NCI-H345 treated with DMSO at 0.1 percent for 48 hours (cell line): Measurements from ENCODE around the gene ZNF625.
"Not testable (repeated sequence)": the region's sequence is repeated elsewhere in the genome, so short reads cannot be mapped to it uniquely, and the experiment has no call there.

Source experiments
- DNase-seq: peaks from one replicate; lab custom pipeline; 2025; ENCODE audit not compliant: unreplicated experiment; lab: John Stamatoyannopoulos, UW

ZNF625 gene

GRCh38 chr19:12139269-12139668 is 17.3 kb downstream of the ZNF625 start:
- no peak for DNase-seq

GRCh38 chr19:12137221-12137940 is 19.2 kb downstream of the ZNF625 start:
- DNase-seq: no peak

DNA sequence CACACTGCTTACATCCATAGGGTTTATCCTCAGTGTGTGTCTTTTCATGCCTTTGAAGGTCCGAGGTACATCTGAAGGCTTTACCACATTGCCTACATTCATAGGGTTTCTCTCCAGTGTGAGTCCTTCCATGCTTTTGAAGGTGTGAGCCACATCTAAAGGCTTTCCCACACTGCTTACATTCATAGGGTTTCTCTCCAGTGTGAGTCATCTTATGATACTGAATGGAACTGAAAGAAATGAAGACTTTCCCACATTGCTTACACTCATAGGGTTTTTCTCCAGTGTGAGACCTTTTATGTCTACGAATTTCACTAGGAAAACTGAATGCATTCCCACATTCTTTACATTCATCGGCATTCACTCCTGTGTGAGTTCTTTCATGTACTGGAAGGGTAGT is 23.5 kb downstream of the ZNF625 start:
- no peak for DNase-seq

DNA sequence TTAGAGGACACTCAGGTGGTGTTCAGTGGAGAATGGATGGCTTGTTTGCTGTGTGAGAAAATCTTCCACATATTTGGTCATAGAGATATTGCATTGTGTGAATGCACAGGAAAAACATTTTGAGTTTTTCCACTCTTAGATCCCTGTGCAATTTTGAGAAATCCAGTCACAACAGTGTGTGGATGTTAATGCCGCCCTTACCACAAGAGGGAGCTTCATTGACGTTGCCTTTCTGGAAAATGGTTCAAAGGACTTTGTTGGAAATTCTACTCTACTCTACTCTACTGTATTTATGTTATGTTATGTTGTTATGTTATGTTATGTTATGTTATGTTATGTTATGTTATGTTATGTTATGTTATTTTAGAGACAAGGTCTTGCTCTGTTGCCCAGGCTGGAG is 29.8 kb downstream of the ZNF625 start:
- no peak for DNase-seq

DNA sequence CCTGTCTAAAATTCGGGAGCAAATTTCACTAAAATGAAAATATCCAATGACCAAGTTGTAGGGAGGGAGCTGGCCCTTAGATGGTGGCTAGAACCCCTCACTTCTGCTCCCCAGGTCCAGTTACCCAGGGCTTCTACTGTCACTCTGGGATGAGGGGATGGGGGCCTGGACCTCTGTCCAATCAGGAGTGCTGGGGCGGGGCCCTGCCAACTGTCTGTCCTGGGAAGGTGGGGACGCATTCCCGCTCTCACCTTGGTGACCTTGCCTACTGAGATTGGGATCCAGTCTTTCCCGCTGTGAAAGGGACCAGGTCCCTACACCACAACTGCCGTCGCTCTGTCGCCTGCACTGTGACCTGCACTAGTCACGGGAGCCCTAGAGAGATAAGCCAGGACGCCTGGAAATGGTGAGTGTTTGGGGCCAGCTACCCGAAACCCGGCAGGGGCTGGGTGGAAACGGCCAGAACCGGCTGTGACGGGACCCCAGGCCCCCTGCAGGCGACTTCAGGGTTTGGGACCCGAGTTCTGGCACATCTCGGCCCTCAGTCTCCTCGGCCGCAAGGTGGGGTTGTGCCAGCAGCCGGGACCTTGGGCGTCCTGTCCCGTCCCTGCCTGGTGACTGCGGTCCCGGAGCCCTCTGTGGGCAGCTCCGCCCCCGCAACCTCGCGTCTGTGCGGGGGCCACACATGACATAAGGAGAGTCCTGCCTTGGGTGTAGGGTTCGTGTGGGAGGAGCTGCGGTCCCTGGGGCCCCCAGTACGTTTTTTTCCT is 39.1 kb downstream of the ZNF625 start:
- DNase-seq: no peak

DNA sequence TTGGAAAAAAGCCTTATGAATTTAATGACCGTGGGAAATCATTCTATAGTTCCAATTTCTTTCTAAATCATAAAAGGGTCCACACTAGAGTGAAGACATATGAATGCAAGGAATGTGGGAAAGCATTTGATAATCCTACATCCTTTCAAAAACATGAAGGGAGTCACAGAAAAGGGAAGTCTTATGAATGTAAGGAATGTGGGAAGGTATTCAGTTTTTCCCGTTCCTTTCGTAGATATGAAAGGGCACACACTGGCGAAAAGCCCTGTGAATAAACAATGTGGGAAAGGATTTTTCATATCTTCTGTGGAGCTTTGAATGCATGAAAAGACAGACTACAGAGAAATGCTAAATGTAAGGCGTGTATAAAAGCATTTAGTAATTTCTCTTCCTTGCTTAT is 43.4 kb downstream of the ZNF625 start:
- no peak for DNase-seq

- no peak for DNase-seq
Observed at GRCh38 chr19:12112701-12113100, 43.8 kb downstream of the ZNF625 start.

GRCh38 chr19:12111943-12112637 is 44.4 kb downstream of the ZNF625 start:
- DNase-seq: no peak

DNA sequence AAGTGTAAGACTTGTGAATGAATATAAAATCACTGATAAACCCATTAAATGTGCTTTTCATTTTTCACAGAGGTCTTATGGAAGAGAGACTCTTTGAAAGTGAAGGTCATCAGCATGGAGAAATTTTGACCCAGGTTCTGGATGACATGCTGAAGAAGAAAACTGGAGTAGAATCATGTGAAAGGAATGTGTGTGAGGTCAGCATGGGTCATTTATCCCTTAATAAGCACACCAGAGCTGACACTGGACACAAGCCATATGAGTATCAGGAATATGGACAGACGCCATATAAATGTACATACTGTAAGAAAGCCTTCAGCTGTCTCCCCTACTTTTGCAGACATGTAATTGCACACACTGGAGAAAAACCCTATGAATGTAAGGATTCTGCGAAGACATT is 45.4 kb downstream of the ZNF625 start:
- DNase-seq: no peak

DNA sequence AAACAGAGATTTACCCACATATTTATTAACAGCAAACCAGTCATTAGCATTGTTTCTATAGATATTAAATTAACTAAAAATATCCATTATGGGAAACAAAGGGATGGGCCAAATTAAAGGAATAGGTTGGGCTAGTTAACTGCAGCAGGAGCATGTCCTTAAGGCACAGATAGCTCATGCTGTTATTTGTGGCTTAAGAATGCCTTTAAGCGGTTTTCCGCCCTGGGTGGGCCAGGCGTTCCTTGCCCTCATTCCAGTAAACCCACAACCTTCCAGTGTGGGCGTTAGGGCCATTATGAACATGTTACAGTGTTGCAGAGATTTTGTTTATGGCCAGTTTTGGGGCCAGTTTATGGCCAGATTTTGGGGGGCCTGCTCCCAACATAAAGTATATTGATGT is 52.6 kb downstream of the ZNF625 start:
- not testable (repeated sequence) for DNase-seq

GRCh38 chr19:12098040-12098439 is 58.5 kb downstream of the ZNF625 start:
- DNase-seq: no peak

DNA sequence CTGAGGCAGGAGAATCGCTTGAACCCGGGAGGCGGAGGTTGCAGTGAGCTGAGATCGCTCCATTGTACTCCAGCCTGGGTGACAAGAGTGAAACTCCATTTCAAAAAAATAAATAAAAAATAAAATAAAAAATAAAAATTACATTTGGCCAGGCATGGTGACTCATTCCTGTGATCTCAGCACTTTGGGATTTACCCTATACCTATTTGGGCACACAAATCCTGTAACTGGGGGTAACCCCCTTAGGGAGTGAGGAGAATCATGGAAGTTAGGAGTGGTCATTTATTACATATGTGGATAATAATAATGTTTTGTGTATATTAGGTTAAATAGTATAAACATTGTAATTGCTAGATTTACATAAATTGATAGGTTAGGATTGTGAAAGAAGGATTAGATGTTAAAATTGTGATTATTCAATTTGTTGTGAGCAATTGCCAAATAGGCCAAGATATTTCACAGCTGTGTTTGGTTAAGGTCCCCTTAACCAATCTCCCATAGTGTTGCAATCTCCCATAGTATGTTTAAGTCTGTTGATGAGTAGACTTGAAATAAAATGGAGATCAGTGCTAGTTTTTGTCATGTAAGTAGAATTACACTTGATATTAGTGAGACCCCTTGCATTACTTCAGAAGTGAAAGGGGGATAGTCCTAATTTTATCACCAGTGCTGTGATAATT is 61.3 kb downstream of the ZNF625 start:
- no peak for DNase-seq
